ENCODE data around the gene PRRC2A. TPM values are rescaled to one million over a fixed set of nuclear protein-coding genes. Genes with fewer than 3 reads are reported as not detected.

PRRC2A gene
- total RNA-seq, 1 experiment from 2014 or later: 383 TPM

GRCh38 chr6:31676322-31676903, 55.9 kb downstream of the PRRC2A start:
- H3K4me1 Mint-ChIP-seq: peaks cover 9 to 14% of the 10 kb centered on the region in 2 experiments
- no peak overlapping the region for H2BK15ac ChIP-seq (ENCODE audit: low read depth, low read length)
- no peak overlapping the region for H2AFZ ChIP-seq (ENCODE audit: low read length)
- no peak overlapping the region for H3K4me2 ChIP-seq (ENCODE audit: insufficient read depth, insufficient read length, low read length)
- peaks cover 12% of the 10 kb centered on the region for H3K27me3 Mint-ChIP-seq (ENCODE audit: low read depth)
- H3K36me3 Mint-ChIP-seq (ENCODE audit: insufficient read depth in 1 of 3, low read depth in 3 of 3): peaks cover 13 to 24% (median 21%) of the 10 kb centered on the region in 3 experiments; a peak in 6 of 7 replicates
- no peak for DNase-seq
- no peaks in the 10 kb centered on the region for H3K79me1 ChIP-seq (ENCODE audit: insufficient read depth, low read depth, low read length, poor library complexity, severe bottlenecking)
- no peak overlapping the region for H2BK12ac ChIP-seq (ENCODE audit: insufficient read length, low read depth, low read length)
- H2AK5ac ChIP-seq (ENCODE audit: insufficient read length, low read length): no peak overlapping the region
- H3K23ac ChIP-seq (ENCODE audit: insufficient read length, low read depth, low read length): no peak overlapping the region
- H3K27ac ChIP-seq (ENCODE audit: insufficient read length, low read depth, low read length): no peak overlapping the region
- no peak overlapping the region for H4K8ac ChIP-seq (replicated peaks; ENCODE audit: insufficient read length, low read depth, low read length)
- no peaks in the 10 kb centered on the region; the same call in 1 of the 2 replicates for H3K27me3 ChIP-seq (ENCODE audit: insufficient read depth, low read length)
- peak overlapping the region in 1 of 3 experiments; percentile 27; a peak in 1 of 7 replicates for H3K27ac Mint-ChIP-seq
- peaks cover 6% of the 10 kb centered on the region for H3K23me2 ChIP-seq (ENCODE audit: insufficient read length, low read depth, low read length, poor library complexity, severe bottlenecking)
- no peaks in the 10 kb centered on the region for H3K9me3 ChIP-seq (ENCODE audit: control insufficient read depth, low read depth, low read length)
- no peak overlapping the region for H3K9ac ChIP-seq (ENCODE audit: extremely low read depth, insufficient read length, low read length)
- H3K18ac ChIP-seq (ENCODE audit: insufficient read length, low read depth, low read length): no peak overlapping the region
- H3K4ac ChIP-seq (ENCODE audit: low read depth, low read length): no peak overlapping the region
- H4K5ac ChIP-seq (ENCODE audit: insufficient read length, low read depth, low read length): no peak overlapping the region
- no peak for TF ChIP-seq CTCF (conservative IDR thresholded peaks at IDR 0.05)
- WGBS (ENCODE audit: extremely low coverage, insufficient read length, low lambda C conversion rate): no CpG with 5 or more reads among the region's 4 CpGs
- no peak overlapping the region for H3K14ac ChIP-seq (ENCODE audit: insufficient read depth, low read length)
- H4K91ac ChIP-seq (ENCODE audit: insufficient read length, low read depth, low read length): no peak overlapping the region
- H3K4me1 ChIP-seq (ENCODE audit: insufficient read depth, low read length): no peaks in the 10 kb centered on the region
- H2BK120ac ChIP-seq (ENCODE audit: low read depth, low read length, poor library complexity, severe bottlenecking): no peak overlapping the region
- H3K9me3 Mint-ChIP-seq: no peaks in the 10 kb centered on the region; a peak in 1 of 5 replicates
- no peak overlapping the region for H3K56ac ChIP-seq (ENCODE audit: insufficient read length, low read depth, low read length)
- H3T11ph ChIP-seq (ENCODE audit: low read length): no peak overlapping the region
- no peaks in the 10 kb centered on the region for H3K79me2 ChIP-seq (ENCODE audit: insufficient read depth, low read length)
- no peak overlapping the region for H2BK20ac ChIP-seq (ENCODE audit: low read depth, low read length, poor library complexity, severe bottlenecking)
- H2BK5ac ChIP-seq (ENCODE audit: insufficient read length, low read length): no peak overlapping the region
- H3K4me3 Mint-ChIP-seq: no peak overlapping the region
- no peaks in the 10 kb centered on the region for H4K20me1 ChIP-seq (ENCODE audit: control insufficient read depth, insufficient read depth, insufficient read length)

Data from H9 (cell line).